Muscle of leg (tissue), 11 donors: Measurements from ENCODE around the gene ANKRD35. TPM values are rescaled to one million over a fixed set of nuclear protein-coding genes. Genes with fewer than 3 reads are reported as not detected.

ENCODE experiments used
- DNase-seq: peaks from one replicate; pipeline ENCODE4 v3.0.0; 2013
- H3K27ac ChIP-seq: one replicate; pipeline ENCODE4 v1.5.1; 2013; ENCODE audit warnings: mild to moderate bottlenecking, low read length, control low read depth
- H3K27me3 ChIP-seq: one replicate; pipeline ENCODE4 v1.6.1; 2013; ENCODE audit warnings: low read length; ENCODE audit not compliant: control insufficient read depth, insufficient read depth
- H3K36me3 ChIP-seq: one replicate; pipeline ENCODE4 v1.6.1; 2013; ENCODE audit warnings: low read length; ENCODE audit not compliant: control insufficient read depth, insufficient read depth
- H3K4me1 ChIP-seq: one replicate; pipeline ENCODE4 v1.6.1; 2013; ENCODE audit warnings: low read length; ENCODE audit not compliant: control insufficient read depth, insufficient read depth
- H3K4me3 ChIP-seq: one replicate; pipeline ENCODE4 v1.5.1; 2013; ENCODE audit warnings: low read length, control low read depth
- H3K9me3 ChIP-seq: replicated peaks from 2 replicates; pipeline ENCODE4 v1.6.1; 2013; ENCODE audit warnings: low read depth, low read length; ENCODE audit not compliant: control insufficient read depth
- WGBS: methylation state at CpG from one replicate; pipeline ENCODE4 v1.1.5; 2013; ENCODE audit warnings: missing lambda C conversion rate; ENCODE audit not compliant: insufficient coverage; 5-methylcytosine and 5-hydroxymethylcytosine counted together
- polyA plus RNA-seq, 8 donors: library from polyadenylated mRNA; unstranded; fragments of 120-200 nt; gene quantifications; one replicate each; pipeline versions ENCODE4 v1.2.1 to v1.2.3, GENCODE V29; 2013; ENCODE audit warnings: inconsistent platforms in 1 of 8, low replicate concordance in 1 of 8; ENCODE audit not compliant: insufficient read length in 8 of 8, insufficient read depth in 1 of 8
- total RNA-seq: library from RNA; stranded (reverse); fragments of 120-200 nt; gene quantifications from one replicate; pipeline ENCODE4 v1.2.4, GENCODE V29; 2013

The ANKRD35 gene
- total and polyA plus RNA-seq, 9 donors, result 2.2 to 4.8 (median 3.0) TPM

- Histone ChIP-seq H3K4me1 (peaks cover 15% of the 10 kb centered on the region), H3K36me3 (peaks cover 41% of the 10 kb centered on the region), H3K9me3 (no peaks in the 10 kb centered on the region), H3K27me3 (no peaks in the 10 kb centered on the region), H3K4me3 (peak overlapping the region; percentile 95), H3K27ac (peak overlapping the region; percentile 99)
- DNase-seq, result no peak
- 0% methylated on average over 19 of the region's 35 CpGs for WGBS
Measured at GRCh38 chr1:145858238-145858900, 27.3 kb downstream of the ANKRD35 start.

DNA sequence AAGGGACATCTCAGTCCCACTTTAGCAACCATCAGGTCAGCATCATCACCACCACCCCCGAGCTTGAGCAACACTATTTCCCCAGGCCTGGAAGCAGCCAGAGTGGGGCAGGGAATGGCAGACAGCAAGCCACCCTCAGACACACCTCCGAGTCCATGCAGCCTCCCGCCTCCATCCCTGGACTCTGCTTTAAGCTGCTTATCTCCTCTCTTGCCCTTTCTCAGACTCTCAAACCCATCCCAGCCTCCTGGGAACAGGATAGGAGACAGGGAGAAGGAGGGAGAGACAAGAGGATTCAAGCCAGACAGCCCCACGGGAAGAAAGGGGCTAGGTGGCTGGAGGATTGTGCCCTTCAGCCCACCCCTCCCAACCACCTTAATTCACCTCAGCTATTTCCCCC is 28.5 kb downstream of the ANKRD35 start:
- Histone ChIP-seq H3K27ac (no peak overlapping the region), H3K27me3 (no peaks in the 10 kb centered on the region), H3K36me3 (peaks cover 52% of the 10 kb centered on the region), H3K4me1 (peaks cover 15% of the 10 kb centered on the region), H3K4me3 (no peak overlapping the region), H3K9me3 (no peaks in the 10 kb centered on the region)
- no peak for DNase-seq
- WGBS, result 77% methylated on average over 2 of the region's 4 CpGs

- H3K36me3 ChIP-seq, result peaks cover 68% of the 10 kb centered on the region
- no peaks in the 10 kb centered on the region for H3K9me3 ChIP-seq
- H3K27me3 ChIP-seq, result no peaks in the 10 kb centered on the region
- H3K27ac ChIP-seq, result no peak overlapping the region
- peaks cover 15% of the 10 kb centered on the region for H3K4me1 ChIP-seq
- no peak for DNase-seq
- 82% methylated on average over 7 of the region's 7 CpGs for WGBS
- H3K4me3 ChIP-seq, result no peak overlapping the region
Measured at GRCh38 chr1:145855426-145855948, 30.2 kb downstream of the ANKRD35 start.

GRCh38 chr1:145849356-145850160 is 36.1 kb downstream of the ANKRD35 start:
- Histone ChIP-seq H3K27me3 (no peaks in the 10 kb centered on the region), H3K27ac (no peak overlapping the region), H3K4me1 (peaks cover 10% of the 10 kb centered on the region), H3K4me3 (no peak overlapping the region), H3K36me3 (peaks cover 64% of the 10 kb centered on the region), H3K9me3 (no peaks in the 10 kb centered on the region)
- WGBS, result 100% methylated on average over 1 of the region's 15 CpGs
- DNase-seq, result no peak

GRCh38 chr1:145847827-145848226 is 37.8 kb downstream of the ANKRD35 start:
- H3K27ac ChIP-seq, result no peak overlapping the region
- H3K36me3 ChIP-seq, result peaks cover 51% of the 10 kb centered on the region
- no peak overlapping the region for H3K4me3 ChIP-seq
- WGBS, result 95% methylated on average over 2 of the region's 3 CpGs
- no peaks in the 10 kb centered on the region for H3K9me3 ChIP-seq
- DNase-seq, result no peak
- peaks cover 10% of the 10 kb centered on the region for H3K4me1 ChIP-seq
- no peaks in the 10 kb centered on the region for H3K27me3 ChIP-seq

- DNase-seq, result peak; percentile 54
- H3K9me3 ChIP-seq, result no peaks in the 10 kb centered on the region
- peak overlapping the region; percentile 62 for H3K4me3 ChIP-seq
- WGBS, result 57% methylated on average over 1 of the region's 3 CpGs
- peaks cover 46% of the 10 kb centered on the region for H3K36me3 ChIP-seq
- H3K4me1 ChIP-seq, result peaks cover 10% of the 10 kb centered on the region
- no peaks in the 10 kb centered on the region for H3K27me3 ChIP-seq
- peak overlapping the region; percentile 83 for H3K27ac ChIP-seq
Measured at GRCh38 chr1:145846201-145846612, 39.5 kb downstream of the ANKRD35 start.

DNA sequence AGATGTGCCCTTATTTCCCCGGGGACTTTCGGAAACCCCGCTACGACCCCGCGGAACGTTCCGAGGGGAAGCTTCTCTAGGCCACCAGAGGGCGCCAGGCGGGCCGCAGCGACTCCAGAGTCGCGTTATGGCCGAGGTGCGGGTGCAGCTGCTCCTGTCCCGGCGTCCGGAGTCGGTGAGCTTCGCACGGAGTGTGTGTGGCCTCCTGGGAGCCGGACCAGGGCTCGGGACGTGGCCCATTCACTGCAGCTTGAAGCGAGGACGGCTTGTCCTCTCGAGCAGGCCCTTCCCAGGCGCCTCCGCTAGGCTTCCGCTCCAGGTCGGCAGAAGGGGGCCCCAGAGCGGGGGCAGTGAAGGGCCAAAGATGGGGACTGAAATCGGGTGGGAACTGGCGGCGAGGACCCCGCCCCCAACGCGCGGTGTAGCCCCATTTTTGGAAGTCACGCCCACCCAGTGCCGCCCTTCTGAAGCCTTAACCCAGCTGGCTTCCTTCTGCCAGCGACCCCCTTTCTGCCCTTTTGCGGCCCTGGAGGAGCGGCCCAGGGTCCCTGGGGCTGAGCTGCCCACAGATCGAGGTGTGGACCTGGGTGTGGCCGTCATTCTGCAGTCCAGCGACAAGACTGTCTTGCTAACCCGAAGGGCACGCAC is 40.0 kb downstream of the ANKRD35 start, which contains the start of gene NUDT17:
Gene NUDT17, plus strand, starts transcription at position 117 of the 648 bp plus-strand sequence. Its CDS starts 11 bp downstream, at position 128.
- under 1% methylated on average over 50 of the region's 50 CpGs for WGBS
- Histone ChIP-seq H3K4me3 (peak within 1 kb of the TSS; percentile 62), H3K27ac (peak within 1 kb of the TSS; percentile 83), H3K4me1 (peaks cover 10% of the 10 kb centered on the region), H3K9me3 (no peaks in the 10 kb centered on the region), H3K36me3 (peaks cover 46% of the 10 kb centered on the region), H3K27me3 (no peaks in the 10 kb centered on the region)
- DNase-seq, result peak; percentile 88

DNA sequence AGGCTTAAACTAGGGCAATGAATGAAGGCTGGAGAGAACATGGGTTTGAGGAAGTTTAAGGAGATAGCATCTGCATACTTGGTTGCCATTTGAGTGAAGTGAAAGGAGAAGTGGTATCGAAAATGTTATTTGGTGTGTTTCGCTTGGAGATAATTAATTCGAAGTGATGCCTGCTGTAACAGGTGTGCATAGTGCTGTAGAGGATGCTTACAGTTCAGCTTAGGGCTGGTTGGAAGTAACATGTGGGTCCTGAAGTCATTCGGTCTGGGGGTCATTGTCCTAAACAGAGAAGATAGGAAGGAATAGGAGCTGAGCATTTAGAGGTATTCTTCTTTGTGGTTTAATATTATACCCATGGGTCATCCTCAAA is 40.5 kb downstream of the ANKRD35 start:
- DNase-seq, result peak; percentile 46
- no peak overlapping the region for H3K27ac ChIP-seq
- H3K4me1 ChIP-seq, result peaks cover 10% of the 10 kb centered on the region
- 12% methylated on average over 3 of the region's 4 CpGs for WGBS
- no peaks in the 10 kb centered on the region for H3K9me3 ChIP-seq
- no peaks in the 10 kb centered on the region for H3K27me3 ChIP-seq
- peak overlapping the region; percentile 62 for H3K4me3 ChIP-seq
- peaks cover 42% of the 10 kb centered on the region for H3K36me3 ChIP-seq

DNA sequence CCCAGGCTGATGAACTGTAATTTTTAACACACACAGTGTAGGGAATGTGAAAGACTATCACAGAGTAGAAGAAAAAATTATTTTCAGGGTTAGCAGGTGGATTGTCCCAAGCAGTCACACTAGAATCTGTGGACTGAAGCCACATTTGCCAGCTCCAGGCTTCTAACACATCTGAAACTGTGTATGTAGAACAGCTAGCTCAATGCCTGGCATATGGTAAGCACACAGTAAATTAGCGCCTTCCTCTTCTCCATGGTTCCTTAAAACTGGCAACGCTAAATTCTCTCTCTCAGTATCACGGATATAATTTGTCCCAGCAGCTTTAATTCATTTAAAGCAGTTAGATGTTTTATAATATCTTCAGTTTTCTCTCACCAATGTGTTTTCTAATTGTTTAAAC is 42.6 kb downstream of the ANKRD35 start:
- H3K4me3 ChIP-seq, result no peak overlapping the region
- H3K36me3 ChIP-seq, result peaks cover 41% of the 10 kb centered on the region
- WGBS, result no CpG with 5 or more reads among the region's 3 CpGs
- DNase-seq, result no peak
- H3K27ac ChIP-seq, result no peak overlapping the region
- H3K9me3 ChIP-seq, result no peaks in the 10 kb centered on the region
- H3K27me3 ChIP-seq, result no peaks in the 10 kb centered on the region
- peaks cover 10% of the 10 kb centered on the region for H3K4me1 ChIP-seq

DNA sequence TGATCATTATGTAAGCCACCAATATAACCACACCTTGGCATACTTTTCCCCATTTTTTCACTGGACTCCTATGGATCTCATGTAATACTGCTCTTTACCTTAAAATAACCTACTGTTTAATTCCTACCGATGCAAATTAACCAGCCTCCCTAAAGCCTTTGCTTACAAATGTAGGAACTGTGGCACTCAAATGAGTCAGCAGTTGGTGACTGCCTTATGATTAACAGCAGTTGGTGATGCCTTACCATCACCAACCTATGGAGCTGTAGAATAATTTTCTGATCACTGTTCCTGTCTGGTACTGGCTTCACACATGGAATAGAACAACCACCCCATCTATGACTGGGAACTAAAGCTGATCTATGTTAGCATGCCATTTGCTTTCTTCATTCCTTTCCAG is 48.0 kb downstream of the ANKRD35 start:
- WGBS, result no CpG with 5 or more reads among the region's 1 CpG
- Histone ChIP-seq H3K27me3 (no peaks in the 10 kb centered on the region), H3K36me3 (peaks cover 78% of the 10 kb centered on the region), H3K27ac (no peak overlapping the region), H3K9me3 (no peaks in the 10 kb centered on the region), H3K4me3 (no peak overlapping the region), H3K4me1 (no peaks in the 10 kb centered on the region)
- DNase-seq, result no peak
